ENCODE measurements around the gene TBX2. TPM values are rescaled to one million over a fixed set of nuclear protein-coding genes. Genes with fewer than 3 reads are reported as not detected.

Gene TBX2
- total and polyA plus RNA-seq, 2 of the 13 experiments (the other 11 are each of a cell fraction or from before 2014, with no cell fraction given): 2.8 to 15.3 TPM

GRCh38 chr17:61378658-61379456, 20.8 kb upstream of the TBX2 start (continued):
- TF ChIP-seq ZBTB49 (CRISPR knock-in tag; IDR thresholded peaks at IDR 0.05; ENCODE audit: borderline replicate concordance) (no peak), FOXO4 (CRISPR knock-in tag; conservative IDR thresholded peaks at IDR 0.05) (no peak), GATA4 (IDR thresholded peaks at IDR 0.05; ENCODE audit: borderline replicate concordance, low read depth) (no peak), BCL6 (CRISPR knock-in tag; IDR thresholded peaks at IDR 0.05) (no peak), BCL3 (CRISPR knock-in tag; IDR thresholded peaks at IDR 0.05) (0 out of 2 replicates have a peak, but pooled peaks have one; percentile 52), ZNF10 (CRISPR knock-in tag; IDR thresholded peaks at IDR 0.05; ENCODE audit: borderline replicate concordance, low read depth) (no peak), FOXC1 (CRISPR knock-in tag; IDR thresholded peaks at IDR 0.05; ENCODE audit: borderline replicate concordance) (no peak), ZSCAN29 (CRISPR knock-in tag; conservative IDR thresholded peaks at IDR 0.05) (0 out of 2 replicates have a peak, but pooled peaks have one; percentile 9), MBNL3 (CRISPR knock-in tag; conservative IDR thresholded peaks at IDR 0.05) (no peak), ZNF430 (CRISPR knock-in tag; IDR thresholded peaks at IDR 0.05) (no peak; the same call in 1 of the 2 replicates), IRX3 (CRISPR knock-in tag; IDR thresholded peaks at IDR 0.05; ENCODE audit: borderline replicate concordance, low read depth) (0 out of 2 replicates have a peak, but pooled peaks have one; percentile 22), MIXL1 (CRISPR knock-in tag; IDR thresholded peaks at IDR 0.05) (peak; percentile 54; the same call in 1 of the 2 replicates), TOPORS (CRISPR knock-in tag; IDR thresholded peaks at IDR 0.05) (no peak), CHD4 (IDR thresholded peaks at IDR 0.05; ENCODE audit: borderline replicate concordance, low read length) (peak; percentile 76; the same call in 1 of the 2 replicates), ZNF180 (CRISPR knock-in tag; IDR thresholded peaks at IDR 0.05; ENCODE audit: borderline replicate concordance, low read depth) (no peak), MEF2D (CRISPR knock-in tag; IDR thresholded peaks at IDR 0.05) (no peak)
- TF ChIP-seq, protein P1, sequence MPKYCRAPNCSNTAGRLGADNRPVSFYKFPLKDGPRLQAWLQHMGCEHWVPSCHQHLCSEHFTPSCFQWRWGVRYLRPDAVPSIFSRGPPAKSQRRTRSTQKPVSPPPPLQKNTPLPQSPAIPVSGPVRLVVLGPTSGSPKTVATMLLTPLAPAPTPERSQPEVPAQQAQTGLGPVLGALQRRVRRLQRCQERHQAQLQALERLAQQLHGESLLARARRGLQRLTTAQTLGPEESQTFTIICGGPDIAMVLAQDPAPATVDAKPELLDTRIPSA (CRISPR knock-in tag; IDR thresholded peaks at IDR 0.05; ENCODE audit: borderline replicate concordance): no peak
- TF ChIP-seq, protein P2, sequence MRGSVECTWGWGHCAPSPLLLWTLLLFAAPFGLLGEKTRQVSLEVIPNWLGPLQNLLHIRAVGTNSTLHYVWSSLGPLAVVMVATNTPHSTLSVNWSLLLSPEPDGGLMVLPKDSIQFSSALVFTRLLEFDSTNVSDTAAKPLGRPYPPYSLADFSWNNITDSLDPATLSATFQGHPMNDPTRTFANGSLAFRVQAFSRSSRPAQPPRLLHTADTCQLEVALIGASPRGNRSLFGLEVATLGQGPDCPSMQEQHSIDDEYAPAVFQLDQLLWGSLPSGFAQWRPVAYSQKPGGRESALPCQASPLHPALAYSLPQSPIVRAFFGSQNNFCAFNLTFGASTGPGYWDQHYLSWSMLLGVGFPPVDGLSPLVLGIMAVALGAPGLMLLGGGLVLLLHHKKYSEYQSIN (CRISPR knock-in tag; IDR thresholded peaks at IDR 0.05; ENCODE audit: borderline replicate concordance): no peak
- TF ChIP-seq, protein P3, sequence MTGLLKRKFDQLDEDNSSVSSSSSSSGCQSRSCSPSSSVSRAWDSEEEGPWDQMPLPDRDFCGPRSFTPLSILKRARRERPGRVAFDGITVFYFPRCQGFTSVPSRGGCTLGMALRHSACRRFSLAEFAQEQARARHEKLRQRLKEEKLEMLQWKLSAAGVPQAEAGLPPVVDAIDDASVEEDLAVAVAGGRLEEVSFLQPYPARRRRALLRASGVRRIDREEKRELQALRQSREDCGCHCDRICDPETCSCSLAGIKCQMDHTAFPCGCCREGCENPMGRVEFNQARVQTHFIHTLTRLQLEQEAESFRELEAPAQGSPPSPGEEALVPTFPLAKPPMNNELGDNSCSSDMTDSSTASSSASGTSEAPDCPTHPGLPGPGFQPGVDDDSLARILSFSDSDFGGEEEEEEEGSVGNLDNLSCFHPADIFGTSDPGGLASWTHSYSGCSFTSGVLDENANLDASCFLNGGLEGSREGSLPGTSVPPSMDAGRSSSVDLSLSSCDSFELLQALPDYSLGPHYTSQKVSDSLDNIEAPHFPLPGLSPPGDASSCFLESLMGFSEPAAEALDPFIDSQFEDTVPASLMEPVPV (CRISPR knock-in tag; IDR thresholded peaks at IDR 0.05): no peak
